NB4 (cell line): Measurements from ENCODE around the gene PAGE4.

Experiments
- POLR2A ChIP-seq: IDR thresholded peaks from 2 replicates; pipeline ENCODE4 v1.6.1; 2011; ENCODE audit warnings: mild to moderate bottlenecking; ENCODE audit not compliant: insufficient read length; ENCODE audit errors: extremely low read depth
- TF ChIP-seq, protein P1 (sequence below): IDR thresholded peaks from one replicate; pipeline ENCODE4 v1.5.1; 2012; ENCODE audit warnings: low read depth, low read length

DNA sequence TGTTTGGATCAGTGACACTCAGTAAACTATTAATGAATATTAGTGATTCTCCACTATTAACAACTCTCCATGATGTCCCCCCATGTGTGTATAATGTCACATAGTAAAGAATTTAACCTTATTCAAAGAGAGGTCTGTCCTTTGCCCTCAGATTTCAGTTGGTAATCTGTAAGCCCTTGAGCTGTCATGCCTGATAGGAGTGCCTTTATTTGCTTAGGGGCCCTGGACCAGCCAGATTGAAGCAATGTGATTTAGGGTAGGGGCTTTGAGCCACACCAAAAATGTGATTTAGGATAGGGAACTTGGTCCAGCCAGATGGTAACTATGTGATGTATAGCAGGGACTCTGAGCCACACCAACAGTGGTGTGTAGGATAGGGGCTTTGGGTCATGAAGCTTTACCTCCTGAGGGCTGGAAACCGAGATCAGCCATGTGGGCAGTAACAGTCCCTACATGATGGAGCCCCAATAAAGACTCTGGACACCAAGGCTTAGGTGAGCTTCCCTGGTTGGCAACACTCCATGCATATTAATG is 44.3 kb upstream of the PAGE4 start:
- no peak for TF ChIP-seq POLR2A
- TF ChIP-seq, protein P1, sequence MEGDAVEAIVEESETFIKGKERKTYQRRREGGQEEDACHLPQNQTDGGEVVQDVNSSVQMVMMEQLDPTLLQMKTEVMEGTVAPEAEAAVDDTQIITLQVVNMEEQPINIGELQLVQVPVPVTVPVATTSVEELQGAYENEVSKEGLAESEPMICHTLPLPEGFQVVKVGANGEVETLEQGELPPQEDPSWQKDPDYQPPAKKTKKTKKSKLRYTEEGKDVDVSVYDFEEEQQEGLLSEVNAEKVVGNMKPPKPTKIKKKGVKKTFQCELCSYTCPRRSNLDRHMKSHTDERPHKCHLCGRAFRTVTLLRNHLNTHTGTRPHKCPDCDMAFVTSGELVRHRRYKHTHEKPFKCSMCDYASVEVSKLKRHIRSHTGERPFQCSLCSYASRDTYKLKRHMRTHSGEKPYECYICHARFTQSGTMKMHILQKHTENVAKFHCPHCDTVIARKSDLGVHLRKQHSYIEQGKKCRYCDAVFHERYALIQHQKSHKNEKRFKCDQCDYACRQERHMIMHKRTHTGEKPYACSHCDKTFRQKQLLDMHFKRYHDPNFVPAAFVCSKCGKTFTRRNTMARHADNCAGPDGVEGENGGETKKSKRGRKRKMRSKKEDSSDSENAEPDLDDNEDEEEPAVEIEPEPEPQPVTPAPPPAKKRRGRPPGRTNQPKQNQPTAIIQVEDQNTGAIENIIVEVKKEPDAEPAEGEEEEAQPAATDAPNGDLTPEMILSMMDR, result no peak
